ENCODE results near the gene FBXL17.

FBXL17 gene

GRCh38 chr5:107982703-107983425 is 399.0 kb downstream of the FBXL17 start:
- no peak for DNase-seq

- no peak for DNase-seq
These were observed 400.8 kb downstream of the FBXL17 start for GRCh38 chr5:107980923-107981692.

GRCh38 chr5:107979900-107980299 is 402.0 kb downstream of the FBXL17 start:
- no peak for DNase-seq

GRCh38 chr5:107979291-107979690 is 402.6 kb downstream of the FBXL17 start:
- DNase-seq, result no peak

GRCh38 chr5:107977550-107978071 is 404.3 kb downstream of the FBXL17 start:
- no peak for DNase-seq

- DNase-seq, result no peak
These were observed 406.3 kb downstream of the FBXL17 start for GRCh38 chr5:107975568-107975967.

GRCh38 chr5:107971846-107972245 is 410.1 kb downstream of the FBXL17 start:
- DNase-seq, result no peak

- no peak for DNase-seq
These were observed 412.1 kb downstream of the FBXL17 start for GRCh38 chr5:107969847-107970246.

- no peak for DNase-seq
These were observed 412.9 kb downstream of the FBXL17 start for GRCh38 chr5:107968998-107969397.

- no peak for DNase-seq
These were observed 413.5 kb downstream of the FBXL17 start for GRCh38 chr5:107968406-107968843.

- DNase-seq, result no peak
These were observed 415.7 kb downstream of the FBXL17 start for GRCh38 chr5:107966201-107966600.

- DNase-seq, result no peak
These were observed 417.2 kb downstream of the FBXL17 start for GRCh38 chr5:107964722-107965121.

- no peak for DNase-seq
These were observed 422.2 kb downstream of the FBXL17 start for GRCh38 chr5:107959573-107960279.

- no peak for DNase-seq
These were observed 423.0 kb downstream of the FBXL17 start for GRCh38 chr5:107958861-107959260.

- no peak for DNase-seq
These were observed 423.5 kb downstream of the FBXL17 start for GRCh38 chr5:107958432-107958831.

- no peak for DNase-seq
These were observed 424.8 kb downstream of the FBXL17 start for GRCh38 chr5:107957051-107957450.

GRCh38 chr5:107955321-107955720 is 426.6 kb downstream of the FBXL17 start:
- no peak for DNase-seq

- DNase-seq, result no peak
These were observed 427.6 kb downstream of the FBXL17 start for GRCh38 chr5:107954254-107954653.

- DNase-seq, result no peak
These were observed 429.4 kb downstream of the FBXL17 start for GRCh38 chr5:107952450-107952849.

GRCh38 chr5:107951309-107951708 is 430.6 kb downstream of the FBXL17 start:
- no peak for DNase-seq

GRCh38 chr5:107950776-107951175 is 431.1 kb downstream of the FBXL17 start:
- no peak for DNase-seq

- DNase-seq, result no peak
These were observed 432.1 kb downstream of the FBXL17 start for GRCh38 chr5:107949688-107950341.

GRCh38 chr5:107948377-107948776 is 433.5 kb downstream of the FBXL17 start:
- no peak for DNase-seq

Data from hippocampal formation (tissue), 2 donors.